Naive thymus-derived CD8-positive, alpha-beta T cell (primary cell): ENCODE measurements around the gene NOL8. TPM values are rescaled to one million over a fixed set of nuclear protein-coding genes. Genes with fewer than 3 reads are reported as not detected.

Experiments
- ATAC-seq, 2 donors: fragments of 150-1000 bp; cut with Tn5 transposase in 1 of 2; sonication (Bioruptor Pico), chemical (Tn5 transposase) in 1 of 2; 1 replicate in 1 of 2; 2 replicates in 1 of 2; pipeline ENCODE4 v1.10.0; 2021; ENCODE audit warnings: mild to moderate bottlenecking in 2 of 2, moderate library complexity in 2 of 2
- POLR2A ChIA-PET: fragments of 350-600 bp; sonication (Branson Sonifier 250); formaldehyde crosslinking; loops from one replicate; lab custom pipeline; 2021; ENCODE audit warnings: antibody characterized with exemption; lab: Charles Lee
- DNase-seq, 10 donors: peaks; one replicate each; pipeline versions ENCODE4 v3.0.0 to v3.0.0-alpha.2; 2020 to 2022
- H3K27ac Mint-ChIP-seq, 10 donors: one replicate each; pipeline ENCODE4 v1.8.0; 2020 to 2022; ENCODE audit warnings: mild to moderate bottlenecking in 10 of 10, mixed read lengths in 10 of 10, moderate library complexity in 4 of 10, inconsistent platforms in 1 of 10
- H3K27me3 Mint-ChIP-seq, 5 donors: one replicate each; pipeline ENCODE4 v1.8.0; 2021 to 2022; ENCODE audit warnings: mixed read lengths in 5 of 5
- H3K36me3 Mint-ChIP-seq, 3 donors: one replicate each; pipeline ENCODE4 v1.8.0; 2020 to 2022; ENCODE audit warnings: mixed read lengths in 3 of 3, mild to moderate bottlenecking in 2 of 3, inconsistent platforms in 1 of 3
- H3K4me1 Mint-ChIP-seq, 4 donors: one replicate each; pipeline ENCODE4 v1.8.0; 2021 to 2022; ENCODE audit warnings: mixed read lengths in 4 of 4
- H3K4me3 Mint-ChIP-seq, 10 donors: one replicate each; pipeline ENCODE4 v1.8.0; 2020 to 2022; ENCODE audit warnings: mild to moderate bottlenecking in 10 of 10, mixed read lengths in 10 of 10, moderate library complexity in 6 of 10, inconsistent platforms in 1 of 10
- H3K9me3 Mint-ChIP-seq, 9 donors: one replicate each; pipeline ENCODE4 v1.8.0; 2020 to 2022; ENCODE audit warnings: mixed read lengths in 9 of 9, mild to moderate bottlenecking in 3 of 9, inconsistent platforms in 1 of 9, moderate library complexity in 1 of 9
- polyA plus RNA-seq, 3 donors: library from polyadenylated mRNA; unstranded; fragments of 300-500 nt; fragmentation: Illumina TruSeq; gene quantifications; one replicate each; pipeline ENCODE4 v1.2.3, GENCODE V29; 2021
- total RNA-seq, 8 experiments: library from RNA in 2 of 8; stranded (reverse) in 2 of 8; gene quantifications; one replicate each; pipeline ENCODE4 v1.2.3 and lab custom pipeline; 2021 to 2026

The NOL8 gene
- total and polyA plus RNA-seq, 5 experiments from 2014 or later: 15.0 to 105 (median 29.1) TPM

GRCh38 chr9:92290785-92291429 is 34.2 kb downstream of the NOL8 start:
- H3K4me1 Mint-ChIP-seq: peaks cover 31 to 55% (median 53%) of the 10 kb centered on the region in 4 donors
- no peaks in the 10 kb centered on the region for H3K9me3 Mint-ChIP-seq
- H3K4me3 Mint-ChIP-seq: peak overlapping the region in 9 of 10 donors; percentile 9 to 57 (median 44)
- H3K27me3 Mint-ChIP-seq: peaks cover 0 to 1% (median 0%) of the 10 kb centered on the region in 5 donors
- peak overlapping the region in 7 of 10 donors; percentile 7 to 85 (median 70) for H3K27ac Mint-ChIP-seq
- ATAC-seq: no peak
- DNase-seq: no peak
- POLR2A ChIA-PET: interaction anchor here (3.1 kb wide), 1 partner anchor 35 kb away, joined by 8 read pairs; the partner anchor contains the start of genes CENPP and NOL8
- H3K36me3 Mint-ChIP-seq: peaks cover 0 to 46% (median 10%) of the 10 kb centered on the region in 3 donors

- peaks cover 26 to 46% (median 43%) of the 10 kb centered on the region in 4 donors for H3K4me1 Mint-ChIP-seq
- peaks cover 0 to 1% (median 0%) of the 10 kb centered on the region in 5 donors for H3K27me3 Mint-ChIP-seq
- ATAC-seq: no peak
- H3K4me3 Mint-ChIP-seq: no peak overlapping the region
- no peaks in the 10 kb centered on the region for H3K9me3 Mint-ChIP-seq
- H3K36me3 Mint-ChIP-seq: peaks cover 0 to 56% (median 18%) of the 10 kb centered on the region in 3 donors
- H3K27ac Mint-ChIP-seq: peak overlapping the region in 4 of 10 donors; percentile 3 to 26 (median 16)
- POLR2A ChIA-PET: no interaction called here
- DNase-seq: no peak
Measured at GRCh38 chr9:92289708-92290390, 35.3 kb downstream of the NOL8 start.

DNA sequence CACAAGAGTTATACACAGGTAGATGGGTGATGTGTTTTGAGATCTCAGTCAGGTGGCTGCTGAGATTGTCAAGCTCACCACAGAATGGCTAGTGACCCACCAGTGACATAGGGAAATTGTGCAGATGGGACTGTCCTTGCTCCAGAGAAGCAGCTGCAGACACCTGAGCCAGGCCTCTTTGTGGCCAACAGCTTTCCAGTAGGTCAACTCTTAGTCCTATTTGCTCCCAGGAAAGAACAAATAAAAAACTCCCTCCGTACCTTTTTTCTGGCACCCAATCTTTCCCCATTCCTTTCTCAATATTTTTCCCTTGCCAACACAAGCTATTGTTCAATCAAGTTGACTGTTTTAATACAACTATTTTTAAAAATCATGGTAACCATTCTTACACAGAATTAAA is 45.8 kb downstream of the NOL8 start:
- Mint-ChIP-seq H3K9me3 (no peaks in the 10 kb centered on the region), H3K27ac (peak overlapping the region in 2 of 10 donors; percentile 17 to 62), H3K27me3 (no peaks in the 10 kb centered on the region), H3K36me3 (peaks cover 8 to 93% (median 27%) of the 10 kb centered on the region in 3 donors), H3K4me3 (no peak overlapping the region), H3K4me1 (peaks cover 8 to 26% (median 22%) of the 10 kb centered on the region in 4 donors)
- DNase-seq (no peak), ATAC-seq (no peak)
- POLR2A ChIA-PET: interaction anchor here (1.4 kb wide), 1 partner anchor 165 kb away, joined by 3 read pairs; the partner anchor contains the start of gene SPTLC1

DNA sequence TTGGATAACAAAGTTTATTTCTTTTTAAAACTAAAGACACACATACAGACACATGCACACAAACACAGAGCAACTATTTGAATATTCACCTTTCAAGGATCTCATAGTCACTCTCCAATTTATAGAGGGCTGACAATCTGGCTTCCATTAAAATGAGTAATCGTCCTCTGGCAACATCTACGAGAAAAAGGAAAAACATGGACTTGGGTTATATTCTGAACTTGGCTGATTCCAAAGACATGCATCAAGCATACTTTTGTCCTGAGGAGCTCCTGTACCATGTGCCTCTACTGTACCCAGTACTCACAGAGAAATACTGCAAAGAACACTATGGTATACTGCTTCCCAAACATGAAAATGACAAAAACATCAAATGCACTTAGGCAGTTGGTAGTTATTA is 47.0 kb downstream of the NOL8 start:
- no peaks in the 10 kb centered on the region for H3K27me3 Mint-ChIP-seq
- POLR2A ChIA-PET: interaction anchor here (1.4 kb wide), 1 partner anchor 163 kb away, joined by 3 read pairs; the partner anchor contains the start of gene SPTLC1

GRCh38 chr9:92276331-92277032 is 48.7 kb downstream of the NOL8 start:
- peak overlapping the region; percentile 40 to 95 (median 82) for H3K27ac Mint-ChIP-seq
- H3K27me3 Mint-ChIP-seq: no peaks in the 10 kb centered on the region
- DNase-seq: peak in 1 of 10 donors; percentile 5
- peak in 1 of 2 donors; percentile 61 for ATAC-seq
- H3K4me3 Mint-ChIP-seq: peak overlapping the region in 9 of 10 donors; percentile 17 to 83 (median 41)
- no peaks in the 10 kb centered on the region for H3K9me3 Mint-ChIP-seq
- H3K36me3 Mint-ChIP-seq: peaks cover 15 to 97% (median 32%) of the 10 kb centered on the region in 3 donors
- peaks cover 8 to 26% (median 23%) of the 10 kb centered on the region in 4 donors for H3K4me1 Mint-ChIP-seq
- POLR2A ChIA-PET: interaction anchor here (0.6 to 0.7 kb wide), 2 partner anchors 14 to 1797 kb away, joined by 3 read pairs; no protein-coding TSS in a partner anchor

More for the DNA sequence above, 47.0 kb downstream of the NOL8 start:
- no peaks in the 10 kb centered on the region for H3K9me3 Mint-ChIP-seq
- DNase-seq (no peak), ATAC-seq (no peak)
- peak overlapping the region in 2 of 10 donors; percentile 58 to 78 for H3K27ac Mint-ChIP-seq
- H3K4me3 Mint-ChIP-seq: peak overlapping the region in 1 of 10 donors; percentile 6
- H3K4me1 Mint-ChIP-seq: peaks cover 8 to 26% (median 22%) of the 10 kb centered on the region in 4 donors
- peaks cover 15 to 95% (median 29%) of the 10 kb centered on the region in 3 donors for H3K36me3 Mint-ChIP-seq

GRCh38 chr9:92275541-92275940 is 49.6 kb downstream of the NOL8 start:
- Mint-ChIP-seq H3K27me3 (no peaks in the 10 kb centered on the region), H3K4me3 (peak overlapping the region in 1 of 10 donors; percentile 73), H3K36me3 (peaks cover 19 to 97% (median 35%) of the 10 kb centered on the region in 3 donors), H3K9me3 (no peaks in the 10 kb centered on the region), H3K27ac (peak overlapping the region in 7 of 10 donors; percentile 17 to 95 (median 85)), H3K4me1 (peaks cover 8 to 26% (median 23%) of the 10 kb centered on the region in 4 donors)
- DNase-seq (no peak), ATAC-seq (no peak)
- POLR2A ChIA-PET: no interaction called here

GRCh38 chr9:92270511-92270910 is 54.6 kb downstream of the NOL8 start:
- no peak for ATAC-seq
- POLR2A ChIA-PET: no interaction called here
- Mint-ChIP-seq H3K27ac (no peak overlapping the region), H3K9me3 (no peaks in the 10 kb centered on the region), H3K36me3 (peaks cover 11 to 97% (median 39%) of the 10 kb centered on the region in 3 donors), H3K27me3 (no peaks in the 10 kb centered on the region), H3K4me3 (no peak overlapping the region), H3K4me1 (peaks cover under 1 to 5% (median 2%) of the 10 kb centered on the region in 4 donors)
- DNase-seq: no peak

- POLR2A ChIA-PET: interaction anchor here (0.6 kb wide), 1 partner anchor 35 kb away, joined by 3 read pairs; no protein-coding TSS in a partner anchor
- ATAC-seq (no peak), DNase-seq (no peak)
- H3K4me3 Mint-ChIP-seq: no peak overlapping the region
- peak overlapping the region in 1 of 10 donors; percentile 9 for H3K27ac Mint-ChIP-seq
- H3K9me3 Mint-ChIP-seq: no peaks in the 10 kb centered on the region
- peaks cover 0 to 5% (median 0%) of the 10 kb centered on the region in 4 donors for H3K4me1 Mint-ChIP-seq
- H3K27me3 Mint-ChIP-seq: no peaks in the 10 kb centered on the region
- peaks cover 9 to 94% (median 42%) of the 10 kb centered on the region in 3 donors for H3K36me3 Mint-ChIP-seq
Measured at GRCh38 chr9:92266486-92266885, 58.7 kb downstream of the NOL8 start.

DNA sequence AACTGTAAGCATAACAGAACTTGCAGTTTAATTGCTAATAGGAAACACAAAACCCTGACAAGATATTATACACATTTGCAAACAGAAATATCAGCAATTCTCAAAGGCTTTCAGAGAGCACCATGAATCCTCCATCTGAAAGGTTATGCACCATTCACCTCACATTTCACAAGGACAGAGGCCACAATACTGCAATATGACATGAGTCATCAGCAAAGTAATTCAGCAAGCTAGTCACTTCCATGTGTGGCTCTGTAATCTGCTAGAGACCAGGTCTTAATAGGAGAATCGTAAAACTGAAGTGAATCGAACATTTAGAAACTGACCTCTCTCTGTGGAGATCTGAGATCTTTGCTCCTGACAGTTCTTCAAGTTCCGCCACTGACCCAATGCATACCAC is 60.0 kb downstream of the NOL8 start:
- H3K27ac Mint-ChIP-seq: no peak overlapping the region
- H3K9me3 Mint-ChIP-seq: no peaks in the 10 kb centered on the region
- ATAC-seq (no peak), DNase-seq (no peak)
- POLR2A ChIA-PET: interaction anchor here (0.7 kb wide), 1 partner anchor 27 kb away, joined by 3 read pairs; no protein-coding TSS in a partner anchor
- H3K27me3 Mint-ChIP-seq: no peaks in the 10 kb centered on the region
- peaks cover 0 to 5% (median 0%) of the 10 kb centered on the region in 4 donors for H3K4me1 Mint-ChIP-seq
- H3K4me3 Mint-ChIP-seq: no peak overlapping the region
- peaks cover 5 to 97% (median 39%) of the 10 kb centered on the region in 3 donors for H3K36me3 Mint-ChIP-seq

DNA sequence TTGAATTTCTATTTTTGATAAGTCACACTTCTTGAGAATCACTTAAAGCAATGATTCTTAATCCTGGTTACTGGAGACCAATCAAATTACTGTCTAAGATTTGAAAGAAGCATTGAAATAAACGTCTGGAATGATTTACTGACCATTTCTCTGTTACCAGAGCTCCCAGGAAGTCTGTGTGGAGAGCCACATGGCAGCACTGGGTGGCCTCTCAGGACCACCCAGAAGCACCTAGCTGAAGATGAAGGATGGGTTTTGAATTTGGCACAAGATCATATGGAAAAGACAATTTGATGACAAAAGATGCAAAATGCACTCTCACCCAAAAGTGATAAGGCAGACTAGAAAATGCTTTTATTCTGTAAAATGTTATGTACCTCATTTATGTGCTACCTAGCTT is 62.0 kb downstream of the NOL8 start:
- ATAC-seq (no peak), DNase-seq (no peak)
- Mint-ChIP-seq H3K27ac (peak overlapping the region in 2 of 10 donors; percentile 5 to 15), H3K27me3 (no peaks in the 10 kb centered on the region), H3K9me3 (no peaks in the 10 kb centered on the region), H3K36me3 (peaks cover 5 to 97% (median 43%) of the 10 kb centered on the region in 3 donors), H3K4me3 (no peak overlapping the region), H3K4me1 (no peaks in the 10 kb centered on the region)
- POLR2A ChIA-PET: no interaction called here

GRCh38 chr9:92257327-92257726 is 67.8 kb downstream of the NOL8 start:
- Mint-ChIP-seq H3K9me3 (no peaks in the 10 kb centered on the region), H3K36me3 (peaks cover 0 to 95% (median 41%) of the 10 kb centered on the region in 3 donors), H3K4me3 (no peak overlapping the region), H3K27ac (peak overlapping the region in 1 of 10 donors; percentile 53), H3K4me1 (no peaks in the 10 kb centered on the region), H3K27me3 (no peaks in the 10 kb centered on the region)
- ATAC-seq (no peak), DNase-seq (no peak)
- POLR2A ChIA-PET: no interaction called here
